ENCODE data around the gene OR52K2.

- no peak for TF ChIP-seq CTCF (conservative IDR thresholded peaks at IDR 0.05; ENCODE audit: low read depth in 2 of 2)
- TF ChIP-seq EZH2phosphoT487 (IDR thresholded peaks at IDR 0.05; ENCODE audit: unreplicated experiment), result no peak
- no peak for TF ChIP-seq EZH2 (IDR thresholded peaks at IDR 0.05; ENCODE audit: low read depth, unreplicated experiment)
- no peak for TF ChIP-seq POLR2AphosphoS5 (IDR thresholded peaks at IDR 0.05; ENCODE audit: low read depth)
- TF ChIP-seq, protein P1, sequence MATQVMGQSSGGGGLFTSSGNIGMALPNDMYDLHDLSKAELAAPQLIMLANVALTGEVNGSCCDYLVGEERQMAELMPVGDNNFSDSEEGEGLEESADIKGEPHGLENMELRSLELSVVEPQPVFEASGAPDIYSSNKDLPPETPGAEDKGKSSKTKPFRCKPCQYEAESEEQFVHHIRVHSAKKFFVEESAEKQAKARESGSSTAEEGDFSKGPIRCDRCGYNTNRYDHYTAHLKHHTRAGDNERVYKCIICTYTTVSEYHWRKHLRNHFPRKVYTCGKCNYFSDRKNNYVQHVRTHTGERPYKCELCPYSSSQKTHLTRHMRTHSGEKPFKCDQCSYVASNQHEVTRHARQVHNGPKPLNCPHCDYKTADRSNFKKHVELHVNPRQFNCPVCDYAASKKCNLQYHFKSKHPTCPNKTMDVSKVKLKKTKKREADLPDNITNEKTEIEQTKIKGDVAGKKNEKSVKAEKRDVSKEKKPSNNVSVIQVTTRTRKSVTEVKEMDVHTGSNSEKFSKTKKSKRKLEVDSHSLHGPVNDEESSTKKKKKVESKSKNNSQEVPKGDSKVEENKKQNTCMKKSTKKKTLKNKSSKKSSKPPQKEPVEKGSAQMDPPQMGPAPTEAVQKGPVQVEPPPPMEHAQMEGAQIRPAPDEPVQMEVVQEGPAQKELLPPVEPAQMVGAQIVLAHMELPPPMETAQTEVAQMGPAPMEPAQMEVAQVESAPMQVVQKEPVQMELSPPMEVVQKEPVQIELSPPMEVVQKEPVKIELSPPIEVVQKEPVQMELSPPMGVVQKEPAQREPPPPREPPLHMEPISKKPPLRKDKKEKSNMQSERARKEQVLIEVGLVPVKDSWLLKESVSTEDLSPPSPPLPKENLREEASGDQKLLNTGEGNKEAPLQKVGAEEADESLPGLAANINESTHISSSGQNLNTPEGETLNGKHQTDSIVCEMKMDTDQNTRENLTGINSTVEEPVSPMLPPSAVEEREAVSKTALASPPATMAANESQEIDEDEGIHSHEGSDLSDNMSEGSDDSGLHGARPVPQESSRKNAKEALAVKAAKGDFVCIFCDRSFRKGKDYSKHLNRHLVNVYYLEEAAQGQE (IDR thresholded peaks at IDR 0.05; ENCODE audit: unreplicated experiment), result no peak
- TF ChIP-seq CREB1 (CRISPR knock-in tag; IDR thresholded peaks at IDR 0.05; ENCODE audit: low read depth), result no peak
- TF ChIP-seq ZNF331 (CRISPR knock-in tag; IDR thresholded peaks at IDR 0.05; ENCODE audit: low read depth), result no peak
- no peak for TF ChIP-seq JUNB (IDR thresholded peaks at IDR 0.05; ENCODE audit: unreplicated experiment)
- TF ChIP-seq STAT1 (IDR thresholded peaks at IDR 0.05; ENCODE audit: unreplicated experiment), result no peak
- TF ChIP-seq, protein P2, sequence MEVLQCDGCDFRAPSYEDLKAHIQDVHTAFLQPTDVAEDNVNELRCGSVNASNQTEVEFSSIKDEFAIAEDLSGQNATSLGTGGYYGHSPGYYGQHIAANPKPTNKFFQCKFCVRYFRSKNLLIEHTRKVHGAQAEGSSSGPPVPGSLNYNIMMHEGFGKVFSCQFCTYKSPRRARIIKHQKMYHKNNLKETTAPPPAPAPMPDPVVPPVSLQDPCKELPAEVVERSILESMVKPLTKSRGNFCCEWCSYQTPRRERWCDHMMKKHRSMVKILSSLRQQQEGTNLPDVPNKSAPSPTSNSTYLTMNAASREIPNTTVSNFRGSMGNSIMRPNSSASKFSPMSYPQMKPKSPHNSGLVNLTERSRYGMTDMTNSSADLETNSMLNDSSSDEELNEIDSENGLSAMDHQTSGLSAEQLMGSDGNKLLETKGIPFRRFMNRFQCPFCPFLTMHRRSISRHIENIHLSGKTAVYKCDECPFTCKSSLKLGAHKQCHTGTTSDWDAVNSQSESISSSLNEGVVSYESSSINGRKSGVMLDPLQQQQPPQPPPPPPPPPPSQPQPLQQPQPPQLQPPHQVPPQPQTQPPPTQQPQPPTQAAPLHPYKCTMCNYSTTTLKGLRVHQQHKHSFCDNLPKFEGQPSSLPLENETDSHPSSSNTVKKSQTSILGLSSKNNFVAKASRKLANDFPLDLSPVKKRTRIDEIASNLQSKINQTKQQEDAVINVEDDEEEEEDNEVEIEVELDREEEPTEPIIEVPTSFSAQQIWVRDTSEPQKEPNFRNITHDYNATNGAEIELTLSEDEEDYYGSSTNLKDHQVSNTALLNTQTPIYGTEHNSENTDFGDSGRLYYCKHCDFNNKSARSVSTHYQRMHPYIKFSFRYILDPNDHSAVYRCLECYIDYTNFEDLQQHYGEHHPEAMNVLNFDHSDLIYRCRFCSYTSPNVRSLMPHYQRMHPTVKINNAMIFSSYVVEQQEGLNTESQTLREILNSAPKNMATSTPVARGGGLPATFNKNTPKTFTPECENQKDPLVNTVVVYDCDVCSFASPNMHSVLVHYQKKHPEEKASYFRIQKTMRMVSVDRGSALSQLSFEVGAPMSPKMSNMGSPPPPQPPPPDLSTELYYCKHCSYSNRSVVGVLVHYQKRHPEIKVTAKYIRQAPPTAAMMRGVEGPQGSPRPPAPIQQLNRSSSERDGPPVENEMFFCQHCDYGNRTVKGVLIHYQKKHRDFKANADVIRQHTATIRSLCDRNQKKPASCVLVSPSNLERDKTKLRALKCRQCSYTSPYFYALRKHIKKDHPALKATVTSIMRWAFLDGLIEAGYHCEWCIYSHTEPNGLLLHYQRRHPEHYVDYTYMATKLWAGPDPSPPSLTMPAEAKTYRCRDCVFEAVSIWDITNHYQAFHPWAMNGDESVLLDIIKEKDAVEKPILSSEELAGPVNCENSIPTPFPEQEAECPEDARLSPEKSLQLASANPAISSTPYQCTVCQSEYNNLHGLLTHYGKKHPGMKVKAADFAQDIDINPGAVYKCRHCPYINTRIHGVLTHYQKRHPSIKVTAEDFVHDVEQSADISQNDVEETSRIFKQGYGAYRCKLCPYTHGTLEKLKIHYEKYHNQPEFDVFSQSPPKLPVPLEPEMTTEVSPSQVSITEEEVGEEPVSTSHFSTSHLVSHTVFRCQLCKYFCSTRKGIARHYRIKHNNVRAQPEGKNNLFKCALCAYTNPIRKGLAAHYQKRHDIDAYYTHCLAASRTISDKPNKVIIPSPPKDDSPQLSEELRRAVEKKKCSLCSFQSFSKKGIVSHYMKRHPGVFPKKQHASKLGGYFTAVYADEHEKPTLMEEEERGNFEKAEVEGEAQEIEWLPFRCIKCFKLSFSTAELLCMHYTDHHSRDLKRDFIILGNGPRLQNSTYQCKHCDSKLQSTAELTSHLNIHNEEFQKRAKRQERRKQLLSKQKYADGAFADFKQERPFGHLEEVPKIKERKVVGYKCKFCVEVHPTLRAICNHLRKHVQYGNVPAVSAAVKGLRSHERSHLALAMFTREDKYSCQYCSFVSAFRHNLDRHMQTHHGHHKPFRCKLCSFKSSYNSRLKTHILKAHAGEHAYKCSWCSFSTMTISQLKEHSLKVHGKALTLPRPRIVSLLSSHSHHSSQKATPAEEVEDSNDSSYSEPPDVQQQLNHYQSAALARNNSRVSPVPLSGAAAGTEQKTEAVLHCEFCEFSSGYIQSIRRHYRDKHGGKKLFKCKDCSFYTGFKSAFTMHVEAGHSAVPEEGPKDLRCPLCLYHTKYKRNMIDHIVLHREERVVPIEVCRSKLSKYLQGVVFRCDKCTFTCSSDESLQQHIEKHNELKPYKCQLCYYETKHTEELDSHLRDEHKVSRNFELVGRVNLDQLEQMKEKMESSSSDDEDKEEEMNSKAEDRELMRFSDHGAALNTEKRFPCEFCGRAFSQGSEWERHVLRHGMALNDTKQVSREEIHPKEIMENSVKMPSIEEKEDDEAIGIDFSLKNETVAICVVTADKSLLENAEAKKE (CRISPR knock-in tag; IDR thresholded peaks at IDR 0.05), result no peak
- TF ChIP-seq, protein P3, sequence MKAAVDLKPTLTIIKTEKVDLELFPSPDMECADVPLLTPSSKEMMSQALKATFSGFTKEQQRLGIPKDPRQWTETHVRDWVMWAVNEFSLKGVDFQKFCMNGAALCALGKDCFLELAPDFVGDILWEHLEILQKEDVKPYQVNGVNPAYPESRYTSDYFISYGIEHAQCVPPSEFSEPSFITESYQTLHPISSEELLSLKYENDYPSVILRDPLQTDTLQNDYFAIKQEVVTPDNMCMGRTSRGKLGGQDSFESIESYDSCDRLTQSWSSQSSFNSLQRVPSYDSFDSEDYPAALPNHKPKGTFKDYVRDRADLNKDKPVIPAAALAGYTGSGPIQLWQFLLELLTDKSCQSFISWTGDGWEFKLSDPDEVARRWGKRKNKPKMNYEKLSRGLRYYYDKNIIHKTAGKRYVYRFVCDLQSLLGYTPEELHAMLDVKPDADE (IDR thresholded peaks at IDR 0.05), result no peak
Measured at GRCh38 chr11:4464216-4465159, 15.4 kb downstream of the OR52K2 start.

All from GM23338 (cell line).